AG09309 (cell line): ENCODE measurements around the gene SH3PXD2A.

Source experiments
- DNase-seq: peaks from one replicate; pipeline ENCODE4 v3.0.0-alpha.2; 2010; ENCODE audit warnings: low read depth
- H3K4me3 ChIP-seq: 2 replicates; pipeline ENCODE4 v1.5.1; 2011; ENCODE audit warnings: mild to moderate bottlenecking, low read depth, low read length, moderate library complexity; ENCODE audit not compliant: control insufficient read depth
- TF ChIP-seq, protein P1 (sequence below): IDR thresholded peaks from 2 replicates; pipeline ENCODE4 v1.5.1; 2011; ENCODE audit warnings: mild to moderate bottlenecking, low read depth, low read length, inconsistent platforms; ENCODE audit not compliant: insufficient read depth, control insufficient read depth; ENCODE audit errors: missing control alignments

Gene SH3PXD2A

GRCh38 chr10:103614306-103615158, 240.8 kb downstream of the SH3PXD2A start:
- TF ChIP-seq, protein P1, sequence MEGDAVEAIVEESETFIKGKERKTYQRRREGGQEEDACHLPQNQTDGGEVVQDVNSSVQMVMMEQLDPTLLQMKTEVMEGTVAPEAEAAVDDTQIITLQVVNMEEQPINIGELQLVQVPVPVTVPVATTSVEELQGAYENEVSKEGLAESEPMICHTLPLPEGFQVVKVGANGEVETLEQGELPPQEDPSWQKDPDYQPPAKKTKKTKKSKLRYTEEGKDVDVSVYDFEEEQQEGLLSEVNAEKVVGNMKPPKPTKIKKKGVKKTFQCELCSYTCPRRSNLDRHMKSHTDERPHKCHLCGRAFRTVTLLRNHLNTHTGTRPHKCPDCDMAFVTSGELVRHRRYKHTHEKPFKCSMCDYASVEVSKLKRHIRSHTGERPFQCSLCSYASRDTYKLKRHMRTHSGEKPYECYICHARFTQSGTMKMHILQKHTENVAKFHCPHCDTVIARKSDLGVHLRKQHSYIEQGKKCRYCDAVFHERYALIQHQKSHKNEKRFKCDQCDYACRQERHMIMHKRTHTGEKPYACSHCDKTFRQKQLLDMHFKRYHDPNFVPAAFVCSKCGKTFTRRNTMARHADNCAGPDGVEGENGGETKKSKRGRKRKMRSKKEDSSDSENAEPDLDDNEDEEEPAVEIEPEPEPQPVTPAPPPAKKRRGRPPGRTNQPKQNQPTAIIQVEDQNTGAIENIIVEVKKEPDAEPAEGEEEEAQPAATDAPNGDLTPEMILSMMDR = no peak
- no peak for DNase-seq
- H3K4me3 ChIP-seq = no peak overlapping the region

- DNase-seq = no peak
- TF ChIP-seq, protein P1 = no peak
Observed at GRCh38 chr10:103613616-103614015, 241.8 kb downstream of the SH3PXD2A start.

GRCh38 chr10:103612462-103613365, 242.7 kb downstream of the SH3PXD2A start:
- TF ChIP-seq, protein P1 = peak; percentile 16
- no peak overlapping the region for H3K4me3 ChIP-seq
- peak; percentile 35 for DNase-seq

More at GRCh38 chr10:103613616-103614015, 241.8 kb downstream of the SH3PXD2A start:
- H3K4me3 ChIP-seq = no peak overlapping the region

DNA sequence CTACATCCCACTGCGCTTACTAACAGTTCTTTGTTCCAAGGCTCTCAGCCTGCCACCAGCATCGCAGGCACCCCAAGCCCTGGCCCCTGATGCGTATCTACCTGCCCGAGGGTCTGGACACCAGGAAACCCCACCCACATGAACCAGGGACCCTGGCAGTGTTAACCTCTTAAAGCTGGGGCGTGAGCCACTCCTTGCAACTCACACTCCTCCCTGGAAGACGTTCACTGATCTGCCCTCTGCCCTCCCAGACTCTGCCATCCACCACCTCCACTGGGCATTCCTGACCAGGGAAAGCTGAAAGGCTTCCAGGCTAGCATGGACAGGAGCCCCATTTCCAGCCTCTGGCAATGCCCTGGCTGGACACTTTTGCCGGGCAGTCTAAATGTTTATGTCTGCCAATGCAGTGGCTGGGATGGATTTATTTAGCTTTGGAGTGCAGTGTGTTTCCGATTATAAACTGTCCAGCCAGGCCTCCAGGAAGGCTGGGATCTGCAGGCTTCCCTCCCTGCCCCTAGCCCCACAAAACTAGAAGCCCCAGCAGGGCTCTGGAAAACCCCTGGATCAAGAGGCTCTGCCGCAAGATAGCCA, 244.4 kb downstream of the SH3PXD2A start:
- TF ChIP-seq, protein P1 = no peak
- no peak for DNase-seq
- no peak overlapping the region for H3K4me3 ChIP-seq

DNA sequence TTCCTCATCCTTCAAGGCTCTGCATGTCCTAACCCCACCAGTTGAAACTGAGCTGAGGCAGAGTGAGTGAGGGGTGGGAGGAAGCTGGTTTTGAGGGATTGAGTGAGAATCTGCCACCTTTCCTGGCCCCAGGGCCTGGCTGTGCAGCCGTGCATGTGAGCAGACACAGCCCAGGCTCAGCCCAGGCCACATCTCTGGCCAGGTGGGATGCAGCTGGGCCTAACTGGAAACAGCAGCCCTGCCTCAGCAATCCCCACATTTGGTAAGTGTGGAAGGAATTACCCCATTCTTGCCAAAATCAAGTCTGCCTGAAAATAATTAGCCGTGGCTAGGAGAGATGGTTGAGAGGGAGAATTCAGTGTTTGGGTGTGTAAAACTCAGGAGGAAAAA, 245.3 kb downstream of the SH3PXD2A start:
- no peak overlapping the region for H3K4me3 ChIP-seq
- TF ChIP-seq, protein P1 = no peak
- no peak for DNase-seq
